Measurements from ENCODE around the gene OLIG1. TPM values are rescaled to one million over a fixed set of nuclear protein-coding genes. Genes with fewer than 3 reads are reported as not detected.

OLIG1 gene
- total and polyA plus RNA-seq, 3 donors from 2014 or later: 3.9 to 5.1 (median 4.3) TPM

- WGBS, 2 donors: 5 to 7% methylated on average over 17 of the region's 17 CpGs
- no peaks in the 10 kb centered on the region for H3K36me3 ChIP-seq (ENCODE audit: low read depth, missing control alignments)
- H3K4me3 ChIP-seq: no peak overlapping the region
- peaks cover 6% of the 10 kb centered on the region for H3K27me3 ChIP-seq
- TF ChIP-seq CTCF (IDR thresholded peaks at IDR 0.05) (no peak), POLR2A (IDR thresholded peaks at IDR 0.05) (no peak)
- DNase-seq: no peak
- intact Hi-C loops (cut with DNase I; ENCODE audit: low total_unique reads): no loop called here
- no peaks in the 10 kb centered on the region for H3K9me3 ChIP-seq
- no peak overlapping the region for H3K27ac ChIP-seq
- H3K4me1 ChIP-seq: peaks cover 21% of the 10 kb centered on the region
These were observed 47.5 kb upstream of the OLIG1 start for GRCh38 chr21:33022489-33022827.

GRCh38 chr21:33022828-33023573 lies 46.9 kb upstream of the OLIG1 start:
- no peak overlapping the region for H3K4me3 ChIP-seq
- H3K9me3 ChIP-seq: no peaks in the 10 kb centered on the region
- DNase-seq: no peak
- H3K36me3 ChIP-seq (ENCODE audit: low read depth, missing control alignments): no peaks in the 10 kb centered on the region
- TF ChIP-seq POLR2A (IDR thresholded peaks at IDR 0.05) (no peak), CTCF (IDR thresholded peaks at IDR 0.05) (no peak)
- intact Hi-C loops (cut with DNase I; ENCODE audit: low total_unique reads): no loop called here
- WGBS, 2 donors: 0 to 1% methylated on average over 9 to 40 of the region's 52 CpGs
- peaks cover 6% of the 10 kb centered on the region for H3K27me3 ChIP-seq
- peaks cover 21% of the 10 kb centered on the region for H3K4me1 ChIP-seq
- H3K27ac ChIP-seq: no peak overlapping the region

DNA sequence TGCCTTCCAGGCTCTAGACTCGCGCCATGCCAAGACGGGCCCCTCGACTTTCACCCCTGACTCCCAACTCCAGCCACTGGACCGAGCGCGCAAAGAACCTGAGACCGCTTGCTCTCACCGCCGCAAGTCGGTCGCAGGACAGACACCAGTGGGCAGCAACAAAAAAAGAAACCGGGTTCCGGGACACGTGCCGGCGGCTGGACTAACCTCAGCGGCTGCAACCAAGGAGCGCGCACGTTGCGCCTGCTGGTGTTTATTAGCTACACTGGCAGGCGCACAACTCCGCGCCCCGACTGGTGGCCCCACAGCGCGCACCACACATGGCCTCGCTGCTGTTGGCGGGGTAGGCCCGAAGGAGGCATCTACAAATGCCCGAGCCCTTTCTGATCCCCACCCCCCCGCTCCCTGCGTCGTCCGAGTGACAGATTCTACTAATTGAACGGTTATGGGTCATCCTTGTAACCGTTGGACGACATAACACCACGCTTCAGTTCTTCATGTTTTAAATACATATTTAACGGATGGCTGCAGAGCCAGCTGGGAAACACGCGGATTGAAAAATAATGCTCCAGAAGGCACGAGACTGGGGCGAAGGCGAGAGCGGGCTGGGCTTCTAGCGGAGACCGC lies 46.3 kb upstream of the OLIG1 start:
- H3K9me3 ChIP-seq: no peaks in the 10 kb centered on the region
- H3K4me1 ChIP-seq: peaks cover 21% of the 10 kb centered on the region
- no peak overlapping the region for H3K27ac ChIP-seq
- peaks cover 6% of the 10 kb centered on the region for H3K27me3 ChIP-seq
- WGBS, 2 donors: 5% methylated on average over 20 to 49 of the region's 49 CpGs
- H3K36me3 ChIP-seq (ENCODE audit: low read depth, missing control alignments): no peaks in the 10 kb centered on the region
- TF ChIP-seq CTCF (IDR thresholded peaks at IDR 0.05) (no peak), POLR2A (IDR thresholded peaks at IDR 0.05) (no peak)
- H3K4me3 ChIP-seq: no peak overlapping the region
- intact Hi-C loops (cut with DNase I; ENCODE audit: low total_unique reads): no loop called here
- no peak for DNase-seq

DNA sequence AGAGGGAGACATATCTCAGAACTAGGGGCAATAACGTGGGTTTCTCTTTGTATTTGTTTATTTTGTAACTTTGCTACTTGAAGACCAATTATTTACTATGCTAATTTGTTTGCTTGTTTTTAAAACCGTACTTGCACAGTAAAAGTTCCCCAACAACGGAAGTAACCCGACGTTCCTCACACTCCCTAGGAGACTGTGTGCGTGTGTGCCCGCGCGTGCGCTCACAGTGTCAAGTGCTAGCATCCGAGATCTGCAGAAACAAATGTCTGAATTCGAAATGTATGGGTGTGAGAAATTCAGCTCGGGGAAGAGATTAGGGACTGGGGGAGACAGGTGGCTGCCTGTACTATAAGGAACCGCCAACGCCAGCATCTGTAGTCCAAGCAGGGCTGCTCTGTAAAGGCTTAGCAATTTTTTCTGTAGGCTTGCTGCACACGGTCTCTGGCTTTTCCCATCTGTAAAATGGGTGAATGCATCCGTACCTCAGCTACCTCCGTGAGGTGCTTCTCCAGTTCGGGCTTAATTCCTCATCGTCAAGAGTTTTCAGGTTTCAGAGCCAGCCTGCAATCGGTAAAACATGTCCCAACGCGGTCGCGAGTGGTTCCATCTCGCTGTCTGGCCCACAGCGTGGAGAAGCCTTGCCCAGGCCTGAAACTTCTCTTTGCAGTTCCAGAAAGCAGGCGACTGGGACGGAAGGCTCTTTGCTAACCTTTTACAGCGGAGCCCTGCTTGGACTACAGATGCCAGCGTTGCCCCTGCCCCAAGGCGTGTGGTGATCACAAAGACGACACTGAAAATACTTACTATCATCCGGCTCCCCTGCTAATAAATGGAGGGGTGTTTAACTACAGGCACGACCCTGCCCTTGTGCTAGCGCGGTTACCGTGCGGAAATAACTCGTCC lies 45.5 kb upstream of the OLIG1 start:
- Histone ChIP-seq H3K36me3 (ENCODE audit: low read depth, missing control alignments) (no peaks in the 10 kb centered on the region), H3K27me3 (peaks cover 6% of the 10 kb centered on the region), H3K9me3 (no peaks in the 10 kb centered on the region), H3K4me1 (peaks cover 25% of the 10 kb centered on the region), H3K4me3 (no peak overlapping the region), H3K27ac (no peak overlapping the region)
- no peak for TF ChIP-seq POLR2A (IDR thresholded peaks at IDR 0.05)
- TF ChIP-seq CTCF (IDR thresholded peaks at IDR 0.05): no peak
- DNase-seq: no peak
- 5 to 6% methylated on average over 36 to 40 of the region's 40 CpGs for whole genome bisulfite sequencing, 2 donors
- intact Hi-C loops (cut with DNase I; ENCODE audit: low total_unique reads): no loop called here

All from testis (tissue), 3 donors.